Thoracic aorta (tissue), 2 donors: Measurements from ENCODE around the gene PDE9A. TPM values are rescaled to one million over a fixed set of nuclear protein-coding genes. Genes with fewer than 3 reads are reported as not detected.
A peak's percentile ranks its signal among the peaks of the same experiment; 100 is the strongest.

ENCODE experiments used
- ATAC-seq: fragments of 150-250 bp; one replicate; pipeline ENCODE4 v1.8.0; 2017; ENCODE audit warnings: low read depth; ENCODE audit not compliant: insufficient number of reproducible peaks, low FRiP score
- DNase-seq: peaks from one replicate; pipeline ENCODE4 v3.0.0-alpha.2; 2020; ENCODE audit warnings: low spot score
- H3K27ac ChIP-seq, 2 donors: fragments of 200-600 bp; sonication (generic); 1 replicate in 1 of 2; 2 replicates in 1 of 2; pipeline ENCODE4 v1.5.1; 2016; ENCODE audit warnings: mild to moderate bottlenecking in 2 of 2, moderate library complexity in 2 of 2
- H3K27me3 ChIP-seq: fragments of 200-600 bp; sonication (generic); replicated peaks from 2 replicates; pipeline ENCODE4 v1.6.0; 2016; ENCODE audit warnings: mild to moderate bottlenecking; ENCODE audit not compliant: insufficient read depth
- H3K36me3 ChIP-seq: fragments of 200-600 bp; sonication (generic); one replicate; pipeline ENCODE4 v1.5.1; 2016
- H3K4me1 ChIP-seq, 2 donors: fragments of 200-600 bp; sonication (generic); 1 replicate in 1 of 2; 2 replicates in 1 of 2; pipeline versions ENCODE4 v1.5.1 to v1.6.0; 2016; ENCODE audit warnings: low read depth in 2 of 2, mild to moderate bottlenecking in 1 of 2; ENCODE audit not compliant: control insufficient read depth in 1 of 2
- H3K4me3 ChIP-seq: fragments of 200-600 bp; sonication (generic); 2 replicates; pipeline ENCODE4 v1.5.1; 2016; ENCODE audit warnings: mild to moderate bottlenecking
- H3K9me3 ChIP-seq: fragments of 200-600 bp; sonication (generic); 2 replicates; pipeline ENCODE4 v1.5.1; 2016
- total RNA-seq, 2 donors: library from RNA; depleted of rRNA; stranded (reverse); fragments of >200 nt; gene quantifications; one replicate each; pipeline versions ENCODE4 v1.1.0 to v1.2.3, GENCODE V29; 2016
- TF ChIP-seq, protein P1 (sequence below): fragments of 200-600 bp; sonication (generic); IDR thresholded peaks from one replicate; pipeline ENCODE4 v1.5.1; 2019; ENCODE audit warnings: antibody characterized with exemption

Gene PDE9A
- total RNA-seq, 2 donors from 2014 or later, result 4.2 to 4.7 TPM

GRCh38 chr21:42744520-42745445 lies 91.4 kb downstream of the PDE9A start:
- H3K27ac ChIP-seq, result no peak overlapping the region
- H3K36me3 ChIP-seq, result no peaks in the 10 kb centered on the region
- peaks cover 0 to 2% of the 10 kb centered on the region in 2 donors for H3K4me1 ChIP-seq
- no peaks in the 10 kb centered on the region for H3K9me3 ChIP-seq
- ATAC-seq, result no peak
- no peak for DNase-seq
- TF ChIP-seq, protein P1, sequence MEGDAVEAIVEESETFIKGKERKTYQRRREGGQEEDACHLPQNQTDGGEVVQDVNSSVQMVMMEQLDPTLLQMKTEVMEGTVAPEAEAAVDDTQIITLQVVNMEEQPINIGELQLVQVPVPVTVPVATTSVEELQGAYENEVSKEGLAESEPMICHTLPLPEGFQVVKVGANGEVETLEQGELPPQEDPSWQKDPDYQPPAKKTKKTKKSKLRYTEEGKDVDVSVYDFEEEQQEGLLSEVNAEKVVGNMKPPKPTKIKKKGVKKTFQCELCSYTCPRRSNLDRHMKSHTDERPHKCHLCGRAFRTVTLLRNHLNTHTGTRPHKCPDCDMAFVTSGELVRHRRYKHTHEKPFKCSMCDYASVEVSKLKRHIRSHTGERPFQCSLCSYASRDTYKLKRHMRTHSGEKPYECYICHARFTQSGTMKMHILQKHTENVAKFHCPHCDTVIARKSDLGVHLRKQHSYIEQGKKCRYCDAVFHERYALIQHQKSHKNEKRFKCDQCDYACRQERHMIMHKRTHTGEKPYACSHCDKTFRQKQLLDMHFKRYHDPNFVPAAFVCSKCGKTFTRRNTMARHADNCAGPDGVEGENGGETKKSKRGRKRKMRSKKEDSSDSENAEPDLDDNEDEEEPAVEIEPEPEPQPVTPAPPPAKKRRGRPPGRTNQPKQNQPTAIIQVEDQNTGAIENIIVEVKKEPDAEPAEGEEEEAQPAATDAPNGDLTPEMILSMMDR, result no peak
- H3K27me3 ChIP-seq, result no peaks in the 10 kb centered on the region
- no peak overlapping the region for H3K4me3 ChIP-seq

GRCh38 chr21:42745511-42746239 lies 92.3 kb downstream of the PDE9A start:
- Histone ChIP-seq H3K4me3 (no peak overlapping the region), H3K27me3 (no peaks in the 10 kb centered on the region), H3K4me1 (peaks cover 0 to 2% of the 10 kb centered on the region in 2 donors), H3K27ac (no peak overlapping the region), H3K36me3 (no peaks in the 10 kb centered on the region), H3K9me3 (no peaks in the 10 kb centered on the region)
- ATAC-seq (no peak), DNase-seq (no peak)
- TF ChIP-seq, protein P1, result no peak

- DNase-seq (no peak), ATAC-seq (no peak)
- Histone ChIP-seq H3K4me3 (no peak overlapping the region), H3K9me3 (no peaks in the 10 kb centered on the region), H3K27ac (no peak overlapping the region), H3K4me1 (peaks cover 0 to 2% of the 10 kb centered on the region in 2 donors), H3K36me3 (no peaks in the 10 kb centered on the region), H3K27me3 (no peaks in the 10 kb centered on the region)
- TF ChIP-seq, protein P1, result no peak
Measured at GRCh38 chr21:42746240-42746592, 92.8 kb downstream of the PDE9A start.

DNA sequence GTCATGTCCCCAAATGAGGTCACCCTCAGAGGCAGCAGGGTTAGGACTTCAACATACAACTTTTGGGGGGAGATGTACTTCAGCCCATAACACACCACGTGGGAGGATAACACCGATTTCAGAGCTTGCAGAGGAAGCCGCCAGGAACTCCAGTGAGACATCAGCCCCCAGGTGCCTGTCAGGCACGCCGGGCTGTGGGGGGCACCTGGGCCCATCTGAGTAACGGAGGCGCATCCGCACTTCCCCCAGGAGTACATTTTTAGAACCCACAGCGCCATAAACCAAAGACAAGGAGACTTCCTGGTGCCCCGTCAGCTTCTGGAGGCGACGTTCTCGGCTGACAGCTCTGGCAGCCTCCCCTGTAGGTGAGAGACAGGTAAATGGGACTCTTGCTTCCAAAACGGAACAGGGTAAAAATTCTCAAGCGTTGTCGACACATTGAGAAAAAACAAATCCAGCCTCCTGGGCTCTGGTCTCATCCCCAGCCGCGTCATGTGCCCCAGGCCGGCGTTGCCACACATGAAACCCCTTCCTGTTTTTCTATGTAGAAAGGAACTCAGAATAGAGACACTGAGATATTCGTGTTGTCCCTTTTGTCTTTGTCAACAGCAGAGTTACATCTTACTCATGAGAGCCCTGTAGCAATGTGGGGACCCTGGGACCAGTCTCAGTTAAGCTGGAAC lies 93.3 kb downstream of the PDE9A start:
- TF ChIP-seq, protein P1, result no peak
- peaks cover 0 to 2% of the 10 kb centered on the region in 2 donors for H3K4me1 ChIP-seq
- no peaks in the 10 kb centered on the region for H3K36me3 ChIP-seq
- DNase-seq, result no peak
- H3K27me3 ChIP-seq, result no peaks in the 10 kb centered on the region
- H3K4me3 ChIP-seq, result no peak overlapping the region
- peak overlapping the region in 1 of 2 donors; percentile 35 for H3K27ac ChIP-seq
- H3K9me3 ChIP-seq, result no peaks in the 10 kb centered on the region
- no peak for ATAC-seq

GRCh38 chr21:42747276-42747701 lies 93.9 kb downstream of the PDE9A start:
- H3K27ac ChIP-seq, result peak overlapping the region in 1 of 2 donors; percentile 35

More at GRCh38 chr21:42747276-42747701, 93.9 kb downstream of the PDE9A start:
- ATAC-seq (no peak), DNase-seq (no peak)
- H3K4me3 ChIP-seq, result no peak overlapping the region
- H3K27me3 ChIP-seq, result no peaks in the 10 kb centered on the region
- no peaks in the 10 kb centered on the region for H3K9me3 ChIP-seq
- no peaks in the 10 kb centered on the region for H3K36me3 ChIP-seq
- H3K4me1 ChIP-seq, result peaks cover 0 to 2% of the 10 kb centered on the region in 2 donors
- TF ChIP-seq, protein P1, result no peak
